ENCODE measurements around the gene RUNDC3A.

Gene RUNDC3A

GRCh38 chr17:44277976-44278375 is 30.4 kb upstream of the RUNDC3A start:
- H3K4me1 Mint-ChIP-seq (ENCODE audit: low read depth), result peaks cover 11% of the 10 kb centered on the region
- no peaks in the 10 kb centered on the region for H3K9me3 Mint-ChIP-seq
- H3K27me3 Mint-ChIP-seq, result peaks cover 3% of the 10 kb centered on the region
- H3K27ac Mint-ChIP-seq, result no peak overlapping the region
- no peak overlapping the region for H3K4me3 Mint-ChIP-seq
- no peaks in the 10 kb centered on the region for H3K36me3 Mint-ChIP-seq (ENCODE audit: low read depth)

GRCh38 chr17:44279346-44279665 is 29.1 kb upstream of the RUNDC3A start:
- Mint-ChIP-seq H3K4me1 (ENCODE audit: low read depth) (peaks cover 11% of the 10 kb centered on the region), H3K36me3 (ENCODE audit: low read depth) (no peaks in the 10 kb centered on the region), H3K27ac (no peak overlapping the region), H3K9me3 (no peaks in the 10 kb centered on the region), H3K27me3 (peaks cover 3% of the 10 kb centered on the region), H3K4me3 (no peak overlapping the region)

GRCh38 chr17:44279666-44280391 is 28.6 kb upstream of the RUNDC3A start:
- H3K4me1 Mint-ChIP-seq (ENCODE audit: low read depth), result peaks cover 11% of the 10 kb centered on the region
- no peak overlapping the region for H3K4me3 Mint-ChIP-seq
- no peak overlapping the region for H3K27ac Mint-ChIP-seq
- peaks cover 3% of the 10 kb centered on the region for H3K27me3 Mint-ChIP-seq
- H3K9me3 Mint-ChIP-seq, result no peaks in the 10 kb centered on the region
- H3K36me3 Mint-ChIP-seq (ENCODE audit: low read depth), result no peaks in the 10 kb centered on the region

- H3K27ac Mint-ChIP-seq, result no peak overlapping the region
Measured at GRCh38 chr17:44280392-44280937, 27.9 kb upstream of the RUNDC3A start.

GRCh38 chr17:44281570-44281969 is 26.8 kb upstream of the RUNDC3A start:
- H3K9me3 Mint-ChIP-seq, result no peaks in the 10 kb centered on the region
- no peaks in the 10 kb centered on the region for H3K36me3 Mint-ChIP-seq (ENCODE audit: low read depth)
- peaks cover 3% of the 10 kb centered on the region for H3K27me3 Mint-ChIP-seq
- no peak overlapping the region for H3K27ac Mint-ChIP-seq
- peaks cover 11% of the 10 kb centered on the region for H3K4me1 Mint-ChIP-seq (ENCODE audit: low read depth)
- no peak overlapping the region for H3K4me3 Mint-ChIP-seq

More at GRCh38 chr17:44280392-44280937, 27.9 kb upstream of the RUNDC3A start:
- peaks cover 3% of the 10 kb centered on the region for H3K27me3 Mint-ChIP-seq
- no peaks in the 10 kb centered on the region for H3K36me3 Mint-ChIP-seq (ENCODE audit: low read depth)
- H3K4me3 Mint-ChIP-seq, result no peak overlapping the region
- peaks cover 11% of the 10 kb centered on the region for H3K4me1 Mint-ChIP-seq (ENCODE audit: low read depth)
- no peaks in the 10 kb centered on the region for H3K9me3 Mint-ChIP-seq

GRCh38 chr17:44282264-44282663 is 26.1 kb upstream of the RUNDC3A start:
- Mint-ChIP-seq H3K36me3 (ENCODE audit: low read depth) (no peaks in the 10 kb centered on the region), H3K4me1 (ENCODE audit: low read depth) (peaks cover 11% of the 10 kb centered on the region), H3K27ac (no peak overlapping the region), H3K4me3 (no peak overlapping the region), H3K27me3 (peaks cover 3% of the 10 kb centered on the region), H3K9me3 (no peaks in the 10 kb centered on the region)

- Mint-ChIP-seq H3K27ac (no peak overlapping the region), H3K36me3 (ENCODE audit: low read depth) (no peaks in the 10 kb centered on the region), H3K9me3 (no peaks in the 10 kb centered on the region), H3K4me3 (no peak overlapping the region), H3K4me1 (ENCODE audit: low read depth) (peaks cover 11% of the 10 kb centered on the region), H3K27me3 (peaks cover 7% of the 10 kb centered on the region)
Measured at GRCh38 chr17:44283344-44284023, 24.9 kb upstream of the RUNDC3A start.

- Mint-ChIP-seq H3K27me3 (peaks cover 8% of the 10 kb centered on the region), H3K9me3 (no peaks in the 10 kb centered on the region), H3K27ac (no peak overlapping the region), H3K36me3 (ENCODE audit: low read depth) (no peaks in the 10 kb centered on the region), H3K4me3 (no peak overlapping the region), H3K4me1 (ENCODE audit: low read depth) (peaks cover 11% of the 10 kb centered on the region)
Measured at GRCh38 chr17:44284024-44284400, 24.4 kb upstream of the RUNDC3A start.

GRCh38 chr17:44287651-44288050 is 20.8 kb upstream of the RUNDC3A start:
- no peak overlapping the region for H3K4me3 Mint-ChIP-seq
- no peaks in the 10 kb centered on the region for H3K36me3 Mint-ChIP-seq (ENCODE audit: low read depth)
- no peaks in the 10 kb centered on the region for H3K4me1 Mint-ChIP-seq (ENCODE audit: low read depth)
- H3K9me3 Mint-ChIP-seq, result no peaks in the 10 kb centered on the region
- peaks cover 8% of the 10 kb centered on the region for H3K27me3 Mint-ChIP-seq
- H3K27ac Mint-ChIP-seq, result no peak overlapping the region

- H3K9me3 Mint-ChIP-seq, result no peaks in the 10 kb centered on the region
- H3K36me3 Mint-ChIP-seq (ENCODE audit: low read depth), result no peaks in the 10 kb centered on the region
- H3K4me3 Mint-ChIP-seq, result no peak overlapping the region
- no peak overlapping the region for H3K27ac Mint-ChIP-seq
- no peaks in the 10 kb centered on the region for H3K27me3 Mint-ChIP-seq
- H3K4me1 Mint-ChIP-seq (ENCODE audit: low read depth), result no peaks in the 10 kb centered on the region
Measured at GRCh38 chr17:44293509-44294226, 14.7 kb upstream of the RUNDC3A start.

- H3K9me3 Mint-ChIP-seq, result no peaks in the 10 kb centered on the region
- no peaks in the 10 kb centered on the region for H3K4me1 Mint-ChIP-seq (ENCODE audit: low read depth)
- no peak overlapping the region for H3K4me3 Mint-ChIP-seq
- H3K36me3 Mint-ChIP-seq (ENCODE audit: low read depth), result no peaks in the 10 kb centered on the region
- H3K27me3 Mint-ChIP-seq, result peaks cover 9% of the 10 kb centered on the region
- no peak overlapping the region for H3K27ac Mint-ChIP-seq
Measured at GRCh38 chr17:44297975-44298374, 10.4 kb upstream of the RUNDC3A start.

- H3K4me3 Mint-ChIP-seq, result no peak overlapping the region
- peaks cover 35% of the 10 kb centered on the region for H3K27me3 Mint-ChIP-seq
- H3K4me1 Mint-ChIP-seq (ENCODE audit: low read depth), result peaks cover 5% of the 10 kb centered on the region
- H3K9me3 Mint-ChIP-seq, result no peaks in the 10 kb centered on the region
- H3K27ac Mint-ChIP-seq, result no peak overlapping the region
- no peaks in the 10 kb centered on the region for H3K36me3 Mint-ChIP-seq (ENCODE audit: low read depth)
Measured at GRCh38 chr17:44304651-44305050, 3.8 kb upstream of the RUNDC3A start.

GRCh38 chr17:44307387-44308186 is 814 bp upstream of the RUNDC3A start:
- peaks cover 11% of the 10 kb centered on the region for H3K4me1 Mint-ChIP-seq (ENCODE audit: low read depth)
- H3K9me3 Mint-ChIP-seq, result no peaks in the 10 kb centered on the region
- peaks cover 31% of the 10 kb centered on the region for H3K27me3 Mint-ChIP-seq
- peak overlapping the region; percentile 4 for H3K4me3 Mint-ChIP-seq
- H3K36me3 Mint-ChIP-seq (ENCODE audit: low read depth), result no peaks in the 10 kb centered on the region
- no peak overlapping the region for H3K27ac Mint-ChIP-seq

GRCh38 chr17:44308865-44309264 is 464 bp downstream of the RUNDC3A start:
- H3K4me3 Mint-ChIP-seq, result no peak overlapping the region
- H3K27me3 Mint-ChIP-seq, result peaks cover 33% of the 10 kb centered on the region
- no peak overlapping the region for H3K27ac Mint-ChIP-seq
- H3K4me1 Mint-ChIP-seq (ENCODE audit: low read depth), result peaks cover 11% of the 10 kb centered on the region
- no peaks in the 10 kb centered on the region for H3K9me3 Mint-ChIP-seq
- no peaks in the 10 kb centered on the region for H3K36me3 Mint-ChIP-seq (ENCODE audit: low read depth)
